ENCODE data around the gene SPG7. TPM values are rescaled to one million over a fixed set of nuclear protein-coding genes. Genes with fewer than 3 reads are reported as not detected.
A peak's percentile ranks its signal among the peaks of the same experiment; 100 is the strongest.

Gene SPG7
- total RNA-seq, 1 donor from 2014 or later = 109 TPM

DNA sequence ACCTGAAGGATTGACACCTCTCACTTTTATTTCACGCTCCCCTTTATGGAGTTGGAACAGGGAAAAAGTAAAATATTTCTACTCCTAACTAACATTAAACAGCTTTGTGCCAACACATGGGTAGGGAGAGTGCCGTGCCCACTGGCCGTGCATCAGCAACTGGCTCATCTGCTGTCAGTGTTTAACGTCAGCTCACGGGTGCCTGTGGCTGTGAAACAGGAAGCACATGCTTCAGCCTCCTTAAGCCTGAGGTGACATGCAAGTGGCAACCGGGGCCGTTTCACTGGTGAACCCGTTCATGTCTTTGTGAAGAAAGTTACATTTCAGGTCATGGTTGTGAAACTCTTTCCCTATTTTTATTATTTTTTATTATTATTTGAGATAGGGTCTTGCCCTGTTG is 3.2 kb downstream of the SPG7 start:
- Mint-ChIP-seq H3K36me3 (ENCODE audit: low read depth) (peaks cover 28% of the 10 kb centered on the region), H3K27me3 (no peaks in the 10 kb centered on the region), H3K9me3 (no peaks in the 10 kb centered on the region), H3K4me1 (peaks cover 16% of the 10 kb centered on the region), H3K4me3 (no peak overlapping the region), H3K27ac (no peak overlapping the region)
- no peak for DNase-seq
- intact Hi-C loops (cut with micrococcal nuclease) = no loop called here

GRCh38 chr16:89512453-89512852 is 4.2 kb downstream of the SPG7 start:
- no peak overlapping the region for H3K27ac Mint-ChIP-seq
- DNase-seq = no peak
- peaks cover 35% of the 10 kb centered on the region for H3K36me3 Mint-ChIP-seq (ENCODE audit: low read depth)
- peaks cover 10% of the 10 kb centered on the region for H3K4me1 Mint-ChIP-seq
- no peaks in the 10 kb centered on the region for H3K27me3 Mint-ChIP-seq
- no peak overlapping the region for H3K4me3 Mint-ChIP-seq
- intact Hi-C loops (cut with micrococcal nuclease) = no loop called here
- H3K9me3 Mint-ChIP-seq = no peaks in the 10 kb centered on the region

DNA sequence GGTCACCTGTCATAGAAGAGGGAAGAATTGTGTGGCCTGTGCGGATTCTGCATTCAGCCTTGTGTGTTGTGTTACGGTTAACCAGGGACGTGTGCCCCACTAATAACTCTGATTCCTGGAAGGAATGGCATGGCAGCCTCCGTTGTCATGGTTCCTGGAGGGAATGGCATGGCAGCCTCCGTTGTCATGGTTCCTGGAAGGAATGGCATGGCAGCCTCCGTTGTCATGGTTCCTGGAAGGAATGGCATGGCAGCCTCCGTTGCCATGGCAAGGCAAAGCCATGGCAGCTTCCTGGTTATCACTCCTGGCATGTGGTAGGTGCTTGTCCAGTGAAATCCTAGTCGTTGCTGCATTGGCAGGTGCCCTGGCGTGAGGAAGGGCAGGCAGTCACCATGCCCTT is 8.9 kb downstream of the SPG7 start:
- Mint-ChIP-seq H3K27ac (no peak overlapping the region), H3K27me3 (no peaks in the 10 kb centered on the region), H3K9me3 (no peaks in the 10 kb centered on the region), H3K36me3 (ENCODE audit: low read depth) (peaks cover 50% of the 10 kb centered on the region), H3K4me1 (peaks cover 3% of the 10 kb centered on the region), H3K4me3 (no peak overlapping the region)
- DNase-seq = no peak
- intact Hi-C loops (cut with micrococcal nuclease) = no loop called here

DNA sequence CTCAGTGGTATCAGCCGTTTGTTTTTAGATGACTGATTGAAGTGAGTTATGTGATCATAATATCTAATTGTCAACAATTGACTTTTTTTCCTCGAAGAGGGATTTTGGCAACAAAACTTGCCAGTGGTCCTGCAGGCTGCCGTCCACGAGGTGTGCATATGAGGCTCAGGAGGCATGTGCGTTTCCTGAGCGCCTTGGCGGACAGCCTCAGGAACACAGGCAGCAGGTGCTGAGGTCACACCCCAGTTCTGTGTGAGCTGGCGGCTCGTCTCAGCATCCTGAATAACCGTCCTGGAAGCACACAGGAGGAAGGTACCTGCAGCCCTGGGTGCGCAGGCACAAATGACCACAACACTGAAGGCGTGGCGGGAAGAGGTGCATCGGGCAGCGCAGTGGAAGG is 11.7 kb downstream of the SPG7 start:
- H3K27ac Mint-ChIP-seq = no peak overlapping the region
- H3K36me3 Mint-ChIP-seq (ENCODE audit: low read depth) = peaks cover 48% of the 10 kb centered on the region
- H3K27me3 Mint-ChIP-seq = no peaks in the 10 kb centered on the region
- H3K9me3 Mint-ChIP-seq = no peaks in the 10 kb centered on the region
- intact Hi-C loops (cut with micrococcal nuclease) = no loop called here
- DNase-seq = no peak
- H3K4me1 Mint-ChIP-seq = peaks cover 1% of the 10 kb centered on the region
- H3K4me3 Mint-ChIP-seq = no peak overlapping the region

DNA sequence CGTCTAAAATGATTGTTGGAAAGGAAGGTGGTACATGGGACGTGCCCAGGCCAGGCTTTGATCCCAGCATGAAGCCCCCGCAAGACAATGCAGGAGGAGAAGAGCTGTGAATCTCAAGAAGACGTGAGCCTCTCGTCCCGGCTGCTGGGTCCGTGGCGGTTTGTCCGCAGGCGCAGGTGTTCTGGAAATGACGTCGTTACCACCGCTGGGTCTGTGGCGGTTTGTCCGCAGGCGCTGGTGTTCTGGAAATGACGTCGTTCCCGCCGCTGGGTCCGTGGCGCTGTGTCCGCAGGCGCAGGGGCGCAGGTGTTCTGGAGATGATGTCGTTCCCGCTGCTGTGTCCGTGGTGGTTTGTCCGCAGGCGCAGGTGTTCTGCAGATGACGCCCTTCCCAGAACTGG is 14.1 kb downstream of the SPG7 start:
- intact Hi-C loops (cut with micrococcal nuclease) = no loop called here
- no peaks in the 10 kb centered on the region for H3K27me3 Mint-ChIP-seq
- H3K4me1 Mint-ChIP-seq = peaks cover 2% of the 10 kb centered on the region
- DNase-seq = no peak
- peaks cover 60% of the 10 kb centered on the region for H3K36me3 Mint-ChIP-seq (ENCODE audit: low read depth)
- no peak overlapping the region for H3K27ac Mint-ChIP-seq
- no peak overlapping the region for H3K4me3 Mint-ChIP-seq
- no peaks in the 10 kb centered on the region for H3K9me3 Mint-ChIP-seq

DNA sequence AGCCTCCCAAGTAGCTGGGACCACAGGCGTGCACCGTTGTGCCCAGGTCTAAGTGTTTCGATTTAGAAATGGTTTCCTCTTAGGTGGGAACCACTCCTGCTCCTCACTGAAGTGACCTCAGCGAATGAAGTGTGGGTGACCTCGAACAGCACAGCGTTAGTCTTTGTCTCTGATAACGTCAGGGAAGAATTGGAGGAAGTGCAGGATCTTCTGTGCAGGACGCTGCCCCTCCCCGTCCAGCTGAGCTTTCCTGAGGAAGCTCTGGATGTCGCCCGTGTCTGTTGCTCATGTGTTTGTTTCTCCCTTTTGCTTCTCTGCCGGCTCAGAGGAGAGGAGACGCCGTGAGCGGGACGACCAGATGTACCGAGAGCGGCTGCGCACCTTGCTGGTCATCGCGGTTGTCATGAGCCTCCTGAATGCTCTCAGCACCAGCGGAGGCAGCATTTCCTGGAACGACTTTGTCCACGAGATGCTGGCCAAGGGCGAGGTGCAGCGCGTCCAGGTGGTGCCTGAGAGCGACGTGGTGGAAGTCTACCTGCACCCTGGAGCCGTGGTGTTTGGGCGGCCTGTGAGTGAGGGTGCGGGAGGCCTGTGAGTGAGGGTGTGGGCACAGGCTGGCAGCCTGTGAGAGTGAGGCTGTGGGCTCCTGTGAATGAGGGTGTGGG is 15.6 kb downstream of the SPG7 start:
- H3K4me3 Mint-ChIP-seq = no peak overlapping the region
- peaks cover 54% of the 10 kb centered on the region for H3K36me3 Mint-ChIP-seq (ENCODE audit: low read depth)
- intact Hi-C loops (cut with micrococcal nuclease) = no loop called here
- H3K9me3 Mint-ChIP-seq = no peaks in the 10 kb centered on the region
- peaks cover 2% of the 10 kb centered on the region for H3K4me1 Mint-ChIP-seq
- DNase-seq = no peak
- H3K27me3 Mint-ChIP-seq = no peaks in the 10 kb centered on the region
- H3K27ac Mint-ChIP-seq = no peak overlapping the region

GRCh38 chr16:89525146-89525913 is 17.1 kb downstream of the SPG7 start:
- DNase-seq = no peak
- Mint-ChIP-seq H3K9me3 (no peaks in the 10 kb centered on the region), H3K36me3 (ENCODE audit: low read depth) (peaks cover 59% of the 10 kb centered on the region), H3K27me3 (no peaks in the 10 kb centered on the region), H3K4me3 (no peak overlapping the region), H3K4me1 (peaks cover 2% of the 10 kb centered on the region), H3K27ac (no peak overlapping the region)
- intact Hi-C loops (cut with micrococcal nuclease) = no loop called here

GRCh38 chr16:89529097-89529496 is 20.9 kb downstream of the SPG7 start:
- DNase-seq = no peak
- Mint-ChIP-seq H3K4me1 (peaks cover 10% of the 10 kb centered on the region), H3K36me3 (ENCODE audit: low read depth) (peaks cover 70% of the 10 kb centered on the region), H3K4me3 (no peak overlapping the region), H3K27me3 (no peaks in the 10 kb centered on the region), H3K27ac (no peak overlapping the region), H3K9me3 (no peaks in the 10 kb centered on the region)
- intact Hi-C loops (cut with micrococcal nuclease) = no loop called here

DNA sequence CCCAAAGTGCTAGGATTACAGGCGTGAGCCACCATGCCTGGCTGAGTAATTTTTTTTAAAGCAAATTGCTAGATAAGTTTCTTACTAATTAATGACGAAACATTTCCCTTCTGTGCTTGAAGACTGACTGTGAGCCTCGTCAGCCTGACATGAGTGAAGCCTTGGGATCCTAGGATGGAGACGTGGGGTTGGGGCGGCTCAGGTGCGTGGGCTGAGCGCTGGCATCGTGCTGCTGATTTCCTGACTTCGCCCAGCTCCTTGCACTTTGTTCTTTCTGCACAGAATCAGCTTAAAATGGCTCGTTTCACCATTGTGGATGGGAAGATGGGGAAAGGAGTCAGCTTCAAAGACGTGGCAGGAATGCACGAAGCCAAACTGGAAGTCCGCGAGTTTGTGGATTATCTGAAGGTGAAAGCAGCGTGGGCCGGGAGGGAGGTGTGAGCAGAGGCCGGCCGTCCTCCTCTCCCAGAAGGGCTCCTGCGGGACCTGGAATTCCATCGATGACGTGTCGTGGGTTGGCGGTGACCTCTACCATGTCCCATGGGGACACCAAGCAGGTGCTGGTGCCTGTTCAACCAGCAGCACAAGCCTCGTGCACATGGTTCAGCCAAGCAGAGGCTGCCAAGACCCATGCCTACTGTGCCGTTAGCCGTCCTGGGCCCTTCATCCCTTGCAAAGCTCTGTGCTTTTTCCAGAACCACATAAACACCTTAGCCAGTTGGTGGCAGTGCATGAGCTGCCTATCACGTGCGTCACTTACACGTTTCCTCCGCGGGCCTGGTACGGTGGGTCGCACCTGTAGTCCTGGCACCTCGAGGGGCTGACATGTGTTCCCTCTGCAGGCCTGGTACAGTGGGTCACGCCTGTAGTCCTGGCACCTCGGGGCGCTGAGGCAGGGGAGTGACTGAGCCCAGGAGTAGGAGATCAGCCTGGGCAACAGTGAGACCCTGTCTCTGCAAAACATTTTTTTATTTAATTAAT is 22.5 kb downstream of the SPG7 start:
- H3K36me3 Mint-ChIP-seq (ENCODE audit: low read depth) = peaks cover 72% of the 10 kb centered on the region
- H3K27ac Mint-ChIP-seq = no peak overlapping the region
- peaks cover 19% of the 10 kb centered on the region for H3K4me1 Mint-ChIP-seq
- no peaks in the 10 kb centered on the region for H3K9me3 Mint-ChIP-seq
- no peaks in the 10 kb centered on the region for H3K27me3 Mint-ChIP-seq
- intact Hi-C loops (cut with micrococcal nuclease) = no loop called here
- DNase-seq = no peak
- H3K4me3 Mint-ChIP-seq = no peak overlapping the region

GRCh38 chr16:89531821-89532526 is 23.8 kb downstream of the SPG7 start:
- H3K4me3 Mint-ChIP-seq = no peak overlapping the region
- peaks cover 66% of the 10 kb centered on the region for H3K36me3 Mint-ChIP-seq (ENCODE audit: low read depth)
- no peak overlapping the region for H3K27ac Mint-ChIP-seq

DNA sequence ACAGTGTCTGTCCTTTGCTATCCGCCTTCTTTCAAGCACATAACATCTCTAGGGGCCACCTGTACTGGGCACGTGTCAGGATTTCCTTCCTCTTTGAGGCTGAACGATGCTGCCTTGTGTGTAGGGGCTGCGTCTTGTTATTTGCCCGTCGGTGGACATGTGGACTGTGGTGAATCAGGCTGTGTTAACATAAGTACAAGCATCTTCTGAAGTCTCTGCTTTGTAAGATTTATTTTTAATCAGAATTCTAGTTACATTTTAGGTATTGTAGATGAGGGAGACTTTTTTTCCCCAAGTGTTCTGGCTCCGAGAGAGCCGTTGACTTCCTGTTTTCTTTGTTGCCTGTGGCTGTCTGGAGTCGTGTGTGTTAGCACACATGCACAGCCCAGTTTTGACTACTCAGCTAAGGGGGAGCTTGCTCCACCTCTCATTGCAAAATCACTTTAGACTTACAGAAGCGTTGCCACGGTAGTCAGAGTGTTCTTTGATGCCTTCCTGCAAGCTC is 26.1 kb downstream of the SPG7 start:
- Mint-ChIP-seq H3K4me3 (peak overlapping the region; percentile 47), H3K27me3 (no peaks in the 10 kb centered on the region), H3K36me3 (ENCODE audit: low read depth) (peaks cover 56% of the 10 kb centered on the region), H3K27ac (peak overlapping the region; percentile 87), H3K4me1 (peaks cover 19% of the 10 kb centered on the region), H3K9me3 (no peaks in the 10 kb centered on the region)
- peak; percentile 81 for DNase-seq
- intact Hi-C loops (cut with micrococcal nuclease) = no loop called here

More at GRCh38 chr16:89531821-89532526, 23.8 kb downstream of the SPG7 start:
- intact Hi-C loops (cut with micrococcal nuclease) = no loop called here
- no peak for DNase-seq
- H3K9me3 Mint-ChIP-seq = no peaks in the 10 kb centered on the region
- peaks cover 19% of the 10 kb centered on the region for H3K4me1 Mint-ChIP-seq
- H3K27me3 Mint-ChIP-seq = no peaks in the 10 kb centered on the region

DNA sequence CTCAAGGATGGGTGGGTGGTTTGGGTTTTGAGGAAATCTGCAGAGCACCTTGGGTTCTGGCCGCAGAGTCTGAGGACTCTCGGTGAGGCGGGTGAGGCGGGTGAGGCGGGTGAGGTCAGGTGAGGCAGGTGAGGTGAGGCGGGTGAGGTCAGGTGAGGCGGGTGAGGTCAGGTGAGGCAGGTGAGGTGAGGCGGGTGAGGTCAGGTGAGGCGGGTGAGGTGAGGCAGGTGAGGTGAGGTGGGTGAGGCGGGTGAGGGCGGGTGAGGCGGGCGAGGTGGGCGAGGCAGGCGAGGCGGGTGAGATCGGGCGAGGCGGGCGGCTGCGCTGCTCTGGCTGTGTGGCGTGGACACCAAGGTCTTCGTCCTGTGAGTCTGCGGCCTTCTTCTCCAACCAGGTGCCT is 28.2 kb downstream of the SPG7 start:
- H3K9me3 Mint-ChIP-seq = no peaks in the 10 kb centered on the region
- H3K4me1 Mint-ChIP-seq = peaks cover 21% of the 10 kb centered on the region
- H3K4me3 Mint-ChIP-seq = no peak overlapping the region
- H3K27me3 Mint-ChIP-seq = no peaks in the 10 kb centered on the region
- peaks cover 48% of the 10 kb centered on the region for H3K36me3 Mint-ChIP-seq (ENCODE audit: low read depth)
- H3K27ac Mint-ChIP-seq = no peak overlapping the region
- no peak for DNase-seq
- intact Hi-C loops (cut with micrococcal nuclease) = no loop called here

DNA sequence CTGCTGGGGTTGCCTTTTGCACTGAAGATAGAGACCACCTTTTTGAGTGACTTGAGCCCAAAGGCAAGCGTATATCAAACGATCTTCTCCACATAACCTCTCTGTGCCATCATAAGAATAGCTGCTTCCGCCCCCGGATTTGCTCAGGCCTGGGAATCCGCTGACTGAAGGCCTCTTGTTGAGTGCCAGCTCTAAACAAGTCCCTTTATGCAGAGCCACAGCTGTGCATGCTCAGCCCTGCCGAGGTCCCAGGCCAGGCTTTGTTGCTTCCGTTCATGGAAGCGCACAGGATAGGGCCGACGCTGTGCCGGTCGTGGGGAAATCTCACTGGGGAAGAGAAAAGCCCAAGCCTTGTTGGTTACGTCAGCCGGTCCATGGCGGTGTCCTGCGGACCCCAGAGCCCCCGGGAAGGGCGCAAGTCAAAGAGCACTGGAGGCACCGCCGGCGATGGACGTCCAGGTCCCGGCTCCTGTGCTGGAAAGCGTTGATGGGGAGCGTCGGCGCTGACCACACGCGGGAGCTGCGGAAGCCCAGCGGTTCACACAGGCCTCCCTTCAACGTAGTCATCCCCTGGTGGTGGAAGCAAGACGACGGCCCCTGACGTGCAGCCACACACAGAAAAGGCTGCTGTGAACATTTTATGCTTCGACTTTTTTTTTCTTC is 28.8 kb downstream of the SPG7 start:
- intact Hi-C loops (cut with micrococcal nuclease) = no loop called here
- no peak for DNase-seq
- no peaks in the 10 kb centered on the region for H3K27me3 Mint-ChIP-seq
- peaks cover 21% of the 10 kb centered on the region for H3K4me1 Mint-ChIP-seq
- H3K27ac Mint-ChIP-seq = no peak overlapping the region
- no peaks in the 10 kb centered on the region for H3K9me3 Mint-ChIP-seq
- peaks cover 45% of the 10 kb centered on the region for H3K36me3 Mint-ChIP-seq (ENCODE audit: low read depth)
- H3K4me3 Mint-ChIP-seq = no peak overlapping the region
